GM19239 (cell line): Measurements from ENCODE around the gene CLMN.
"Not testable (repeated sequence)": the region's sequence is repeated elsewhere in the genome, so short reads cannot be mapped to it uniquely, and the experiment has no call there.

Experiments
- DNase-seq: peaks from one replicate; pipeline ENCODE4 v3.0.0; 2011; ENCODE audit warnings: low spot score; ENCODE audit not compliant: insufficient read length
- FAIRE-seq: peaks from 2 replicates; lab custom pipeline; 2011; peaks lifted over from hg19 to GRCh38; lab: Jason Lieb, UNC

The CLMN gene

GRCh38 chr14:95183532-95184412 is 135.9 kb downstream of the CLMN start:
- FAIRE-seq: peak; percentile 93

GRCh38 chr14:95183082-95183481 is 136.6 kb downstream of the CLMN start:
- no peak for DNase-seq
- FAIRE-seq: no peak

More at GRCh38 chr14:95183532-95184412, 135.9 kb downstream of the CLMN start:
- peak; percentile 33 for DNase-seq

GRCh38 chr14:95182379-95182778 is 137.3 kb downstream of the CLMN start:
- peak; percentile 33 for FAIRE-seq
- no peak for DNase-seq

- DNase-seq (no peak), FAIRE-seq (no peak)
These were observed 138.6 kb downstream of the CLMN start for GRCh38 chr14:95180966-95181741.

- not testable (repeated sequence) for FAIRE-seq
These were observed 144.0 kb downstream of the CLMN start for GRCh38 chr14:95175670-95176069.

GRCh38 chr14:95174184-95174792 is 145.4 kb downstream of the CLMN start:
- FAIRE-seq: no peak

More at GRCh38 chr14:95175670-95176069, 144.0 kb downstream of the CLMN start:
- not testable (repeated sequence) for DNase-seq

GRCh38 chr14:95173518-95173917 is 146.2 kb downstream of the CLMN start:
- no peak for FAIRE-seq
- no peak for DNase-seq

More at GRCh38 chr14:95174184-95174792, 145.4 kb downstream of the CLMN start:
- DNase-seq: no peak

- DNase-seq (no peak), FAIRE-seq (no peak)
These were observed 152.5 kb downstream of the CLMN start for GRCh38 chr14:95167177-95167576.

GRCh38 chr14:95165517-95165916 is 154.2 kb downstream of the CLMN start:
- DNase-seq: no peak
- no peak for FAIRE-seq

GRCh38 chr14:95164506-95164905 is 155.2 kb downstream of the CLMN start:
- FAIRE-seq (no peak), DNase-seq (no peak)

- FAIRE-seq (no peak), DNase-seq (no peak)
These were observed 156.0 kb downstream of the CLMN start for GRCh38 chr14:95163666-95164065.

GRCh38 chr14:95163132-95163531 is 156.6 kb downstream of the CLMN start:
- DNase-seq (no peak), FAIRE-seq (no peak)

- FAIRE-seq (no peak), DNase-seq (no peak)
These were observed 157.1 kb downstream of the CLMN start for GRCh38 chr14:95162641-95163040.

- DNase-seq: peak; percentile 88
- FAIRE-seq: peak; percentile 85
These were observed 162.2 kb downstream of the CLMN start, which contains the start of gene DICER1 for GRCh38 chr14:95157327-95158189. Gene DICER1 (minus strand): TSS chr14:95157529. CDS start chr14:95133458, 24,071 bp downstream.

- no peak for FAIRE-seq
- no peak for DNase-seq
These were observed 162.7 kb downstream of the CLMN start for GRCh38 chr14:95157048-95157326.

- FAIRE-seq (peak; percentile 86), DNase-seq (peak; percentile 16)
These were observed 163.3 kb downstream of the CLMN start for GRCh38 chr14:95156161-95157047.

- no peak for DNase-seq
- FAIRE-seq: no peak
These were observed 164.7 kb downstream of the CLMN start for GRCh38 chr14:95155045-95155444.

GRCh38 chr14:95153866-95154265 is 165.8 kb downstream of the CLMN start:
- no peak for DNase-seq
- FAIRE-seq: no peak

GRCh38 chr14:95151561-95151960 is 168.1 kb downstream of the CLMN start:
- peak; percentile 8 for FAIRE-seq
- no peak for DNase-seq
